ENCODE results near the gene GPS1. TPM values are rescaled to one million over a fixed set of nuclear protein-coding genes. Genes with fewer than 3 reads are reported as not detected.

Gene GPS1
- total and polyA plus RNA-seq, 11 donors, result 76.7 to 151 (median 85.0) TPM

GRCh38 chr17:82091264-82092066, 39.8 kb downstream of the GPS1 start:
- Histone ChIP-seq H3K27ac (no peak overlapping the region), H3K36me3 (peaks cover 0 to 96% (median 78%) of the 10 kb centered on the region in 9 donors), H3K9me3 (no peaks in the 10 kb centered on the region), H3K4me1 (peaks cover 0 to 6% (median 2%) of the 10 kb centered on the region in 12 donors), H3K4me3 (no peak overlapping the region), H3K27me3 (no peaks in the 10 kb centered on the region)
- DNase-seq, result peak in 1 of 5 donors; percentile 4
- WGBS, 4 donors, result 92 to 97% (median 96%) methylated on average over 28 to 37 of the region's 37 CpGs
- intact Hi-C loops (cut with DNase I), result no loop called here
- no peak for ATAC-seq
- TF ChIP-seq, protein P1, sequence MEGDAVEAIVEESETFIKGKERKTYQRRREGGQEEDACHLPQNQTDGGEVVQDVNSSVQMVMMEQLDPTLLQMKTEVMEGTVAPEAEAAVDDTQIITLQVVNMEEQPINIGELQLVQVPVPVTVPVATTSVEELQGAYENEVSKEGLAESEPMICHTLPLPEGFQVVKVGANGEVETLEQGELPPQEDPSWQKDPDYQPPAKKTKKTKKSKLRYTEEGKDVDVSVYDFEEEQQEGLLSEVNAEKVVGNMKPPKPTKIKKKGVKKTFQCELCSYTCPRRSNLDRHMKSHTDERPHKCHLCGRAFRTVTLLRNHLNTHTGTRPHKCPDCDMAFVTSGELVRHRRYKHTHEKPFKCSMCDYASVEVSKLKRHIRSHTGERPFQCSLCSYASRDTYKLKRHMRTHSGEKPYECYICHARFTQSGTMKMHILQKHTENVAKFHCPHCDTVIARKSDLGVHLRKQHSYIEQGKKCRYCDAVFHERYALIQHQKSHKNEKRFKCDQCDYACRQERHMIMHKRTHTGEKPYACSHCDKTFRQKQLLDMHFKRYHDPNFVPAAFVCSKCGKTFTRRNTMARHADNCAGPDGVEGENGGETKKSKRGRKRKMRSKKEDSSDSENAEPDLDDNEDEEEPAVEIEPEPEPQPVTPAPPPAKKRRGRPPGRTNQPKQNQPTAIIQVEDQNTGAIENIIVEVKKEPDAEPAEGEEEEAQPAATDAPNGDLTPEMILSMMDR (IDR thresholded peaks at IDR 0.05), result no peak
- no peak for TF ChIP-seq POLR2A (IDR thresholded peaks at IDR 0.05)

DNA sequence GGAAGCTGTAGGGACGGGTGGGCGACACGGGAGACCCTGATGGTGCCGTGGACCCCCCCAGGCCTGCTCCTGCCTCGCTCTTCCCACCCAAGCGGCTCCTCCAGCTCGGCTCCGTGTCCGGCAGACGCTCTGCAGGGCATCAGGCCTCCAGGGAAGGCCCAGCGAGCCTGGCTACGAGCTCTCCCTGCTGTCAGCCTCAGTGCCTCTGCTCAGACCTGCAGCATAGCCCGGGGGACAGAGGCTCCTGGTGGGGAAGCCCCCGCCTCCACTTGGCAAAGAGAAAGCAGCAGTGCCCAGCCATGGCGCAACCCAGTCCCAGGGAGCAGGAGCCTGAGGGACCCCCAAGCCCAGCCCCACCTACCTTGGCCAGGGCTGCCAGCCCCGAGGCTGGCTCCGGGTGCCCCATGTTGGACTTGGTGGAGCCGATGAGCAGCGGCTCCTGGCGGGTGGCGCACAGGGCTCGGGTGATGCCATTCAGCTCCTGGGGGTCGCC, 40.4 kb downstream of the GPS1 start:
- TF ChIP-seq, protein P1 (IDR thresholded peaks at IDR 0.05), result no peak
- no peak for TF ChIP-seq POLR2A (IDR thresholded peaks at IDR 0.05)
- Histone ChIP-seq H3K36me3 (peaks cover 0 to 90% (median 71%) of the 10 kb centered on the region in 9 donors), H3K4me1 (peaks cover 0 to 12% (median 9%) of the 10 kb centered on the region in 12 donors), H3K9me3 (no peaks in the 10 kb centered on the region), H3K4me3 (no peak overlapping the region), H3K27ac (no peak overlapping the region), H3K27me3 (no peaks in the 10 kb centered on the region)
- intact Hi-C loops (cut with DNase I), result no loop called here
- no peak for ATAC-seq
- DNase-seq, result peak in 1 of 5 donors; percentile 18
- WGBS, 4 donors, result 89 to 95% (median 95%) methylated on average over 17 to 23 of the region's 23 CpGs

- peaks cover 0 to 85% (median 66%) of the 10 kb centered on the region in 9 donors for H3K36me3 ChIP-seq
- whole genome bisulfite sequencing, 4 donors, result 94 to 95% (median 94%) methylated on average over 6 to 20 of the region's 20 CpGs
- no peaks in the 10 kb centered on the region for H3K27me3 ChIP-seq
- peaks cover 0 to 17% (median 12%) of the 10 kb centered on the region in 12 donors for H3K4me1 ChIP-seq
- ATAC-seq, result no peak
- TF ChIP-seq, protein P1 (IDR thresholded peaks at IDR 0.05), result no peak
- no peak for TF ChIP-seq POLR2A (IDR thresholded peaks at IDR 0.05)
- H3K4me3 ChIP-seq, result no peak overlapping the region
- H3K27ac ChIP-seq, result no peak overlapping the region
- H3K9me3 ChIP-seq, result no peaks in the 10 kb centered on the region
- intact Hi-C loops (cut with DNase I), result no loop called here
- no peak for DNase-seq
Observed at GRCh38 chr17:82092628-82092994, 40.9 kb downstream of the GPS1 start.

DNA sequence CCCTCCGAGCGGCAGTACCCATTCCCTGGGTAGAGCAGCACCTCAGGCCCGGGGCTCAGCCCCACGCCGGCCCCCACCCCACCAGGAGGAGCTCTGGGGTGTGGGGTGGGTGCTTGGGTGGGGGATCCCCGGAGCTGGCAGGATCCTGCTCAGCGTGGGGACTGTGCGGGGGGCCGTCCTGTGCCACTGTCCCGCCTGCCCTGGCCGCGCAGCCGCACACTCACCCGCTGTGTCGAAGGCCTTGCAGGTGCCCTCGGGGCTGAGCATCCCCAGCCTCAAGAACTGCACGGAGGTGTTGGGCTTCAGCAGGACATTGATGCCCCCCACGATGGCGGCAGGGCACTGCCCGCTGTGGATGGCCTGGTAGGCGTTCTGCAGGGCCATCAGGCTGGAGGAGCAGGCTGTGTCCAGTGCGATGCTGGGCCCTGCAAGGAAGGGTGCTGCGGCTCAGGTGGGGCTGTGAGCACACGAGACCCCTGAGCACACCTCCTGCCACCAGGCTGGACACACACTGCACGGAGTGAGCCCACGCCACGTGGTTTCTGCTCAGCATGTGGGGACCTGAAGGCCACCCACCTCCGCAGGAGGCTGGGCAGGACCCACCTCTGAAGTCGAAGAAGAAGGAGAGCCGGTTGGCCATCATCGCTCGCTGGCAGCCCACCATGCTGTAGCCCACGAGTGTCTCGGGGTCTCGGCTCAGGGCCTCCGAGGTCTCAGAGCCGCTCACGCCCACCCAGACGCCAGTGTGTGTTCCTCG, 41.5 kb downstream of the GPS1 start:
- Histone ChIP-seq H3K4me1 (peaks cover 0 to 19% (median 12%) of the 10 kb centered on the region in 12 donors), H3K9me3 (no peaks in the 10 kb centered on the region), H3K27ac (no peak overlapping the region), H3K27me3 (no peaks in the 10 kb centered on the region), H3K4me3 (no peak overlapping the region), H3K36me3 (peaks cover 0 to 80% (median 62%) of the 10 kb centered on the region in 9 donors)
- intact Hi-C loops (cut with DNase I), result no loop called here
- TF ChIP-seq, protein P1 (IDR thresholded peaks at IDR 0.05), result no peak
- no peak for TF ChIP-seq POLR2A (IDR thresholded peaks at IDR 0.05)
- DNase-seq (peak in 2 of 5 donors; percentile 20 to 50), ATAC-seq (no peak)
- WGBS, 4 donors, result 90 to 97% (median 96%) methylated on average over 15 to 40 of the region's 40 CpGs
